Urinary bladder (tissue), 4 donors: ENCODE results near the gene OR14C36. TPM values are rescaled to one million over a fixed set of nuclear protein-coding genes. Genes with fewer than 3 reads are reported as not detected.

Experiments used
- DNase-seq: peaks from one replicate; pipeline ENCODE4 v3.0.0-alpha.2; 2015; ENCODE audit errors: extremely low spot score
- H3K27ac ChIP-seq: one replicate; pipeline ENCODE4 v1.5.1; 2013; ENCODE audit warnings: low read depth, mild to moderate bottlenecking, moderate library complexity
- H3K36me3 ChIP-seq: one replicate; pipeline ENCODE4 v1.6.1; 2013; ENCODE audit warnings: mild to moderate bottlenecking, moderate library complexity; ENCODE audit not compliant: insufficient read depth
- H3K4me1 ChIP-seq: one replicate; pipeline ENCODE4 v1.6.1; 2013; ENCODE audit warnings: mild to moderate bottlenecking, moderate library complexity; ENCODE audit not compliant: insufficient read depth
- H3K4me3 ChIP-seq: one replicate; pipeline ENCODE4 v1.5.1; 2013; ENCODE audit warnings: low read depth, low read length
- WGBS: extraction: QIAGEN DNeasy Blood & Tissue Kit; methylation state at CpG from one replicate; pipeline ENCODE4 v1.1.7; 2013; 5-methylcytosine and 5-hydroxymethylcytosine counted together
- polyA plus RNA-seq: library from polyadenylated mRNA; stranded (reverse); fragments of 200-250 nt; gene quantifications from one replicate; pipeline ENCODE4 v1.2.3, GENCODE V29; 2013
- total RNA-seq: library from RNA; depleted of rRNA; stranded (reverse); fragments of >200 nt; gene quantifications from one replicate; pipeline ENCODE4 v1.2.3, GENCODE V29; 2014
- donor health status: healthy with polysubstance abuse.
- donor health status: healthy.

OR14C36 gene
- total and polyA plus RNA-seq, 2 donors, result not detected

DNA sequence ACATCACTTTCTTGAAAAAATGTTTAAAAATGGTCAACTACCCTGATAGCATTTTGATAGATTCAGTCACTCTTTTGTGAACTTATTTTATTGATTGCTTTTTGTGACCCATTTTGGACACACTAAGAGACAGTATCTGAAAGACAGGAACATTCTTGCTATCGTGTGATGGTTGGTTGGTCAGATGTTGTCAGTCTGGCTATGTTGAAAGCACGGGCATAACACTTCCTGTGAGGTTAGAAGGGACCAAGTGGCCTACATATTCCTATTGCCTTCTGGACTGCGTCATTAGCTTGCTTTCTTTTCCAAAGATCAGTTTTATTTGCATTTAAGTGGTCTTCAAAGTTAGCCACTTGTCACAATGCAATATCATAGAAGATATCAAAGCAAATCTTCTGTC lies 28.3 kb downstream of the OR14C36 start:
- 55% methylated on average over 3 of the region's 3 CpGs for WGBS

DNA sequence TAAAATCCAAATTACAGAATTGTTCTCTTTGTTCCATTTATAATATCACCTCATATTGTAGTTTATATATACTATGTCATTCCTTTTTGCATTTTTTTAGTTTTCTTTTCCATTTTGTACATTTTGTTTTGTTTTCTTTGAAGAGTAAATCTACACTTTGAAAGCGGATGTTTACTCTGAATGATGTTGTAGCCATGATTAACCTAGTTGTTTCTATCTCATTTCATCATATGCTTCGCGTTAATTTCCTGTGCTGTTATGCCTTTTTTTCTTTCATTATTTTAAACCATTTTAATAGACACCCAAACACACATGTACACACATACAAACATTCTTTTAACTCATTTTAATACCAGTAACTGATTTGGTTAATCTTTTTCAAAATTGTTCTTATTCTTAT lies 32.3 kb downstream of the OR14C36 start:
- DNase-seq, result no peak
- Histone ChIP-seq H3K4me3 (no peak overlapping the region), H3K27ac (no peak overlapping the region), H3K36me3 (no peaks in the 10 kb centered on the region), H3K4me1 (no peaks in the 10 kb centered on the region)
- 83% methylated on average over 3 of the region's 3 CpGs for WGBS

More for the DNA sequence above, 28.3 kb downstream of the OR14C36 start:
- Histone ChIP-seq H3K36me3 (no peaks in the 10 kb centered on the region), H3K4me1 (no peaks in the 10 kb centered on the region), H3K27ac (no peak overlapping the region), H3K4me3 (no peak overlapping the region)
- DNase-seq, result no peak

DNA sequence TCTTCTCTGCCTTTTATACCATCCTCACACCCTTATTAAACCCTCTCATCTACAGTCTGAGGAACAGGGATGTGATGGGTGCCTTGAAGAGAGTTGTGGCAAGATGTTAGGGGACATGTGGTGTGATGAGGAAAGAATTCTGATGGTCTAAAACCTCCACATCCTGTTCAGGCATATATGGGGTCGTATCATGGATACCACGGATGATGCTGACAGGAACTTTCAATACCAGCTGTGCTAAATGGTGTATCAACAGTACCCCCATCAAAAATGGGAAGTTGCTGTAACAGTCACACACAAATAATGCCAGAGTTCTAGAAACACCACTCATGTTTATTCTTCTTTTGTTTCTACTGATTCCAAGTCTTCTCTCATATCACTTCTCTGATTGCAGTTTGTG lies 39.9 kb downstream of the OR14C36 start:
- Histone ChIP-seq H3K4me3 (no peak overlapping the region), H3K4me1 (no peaks in the 10 kb centered on the region), H3K36me3 (no peaks in the 10 kb centered on the region), H3K27ac (no peak overlapping the region)
- 57% methylated on average over 2 of the region's 2 CpGs for WGBS
- DNase-seq, result no peak

DNA sequence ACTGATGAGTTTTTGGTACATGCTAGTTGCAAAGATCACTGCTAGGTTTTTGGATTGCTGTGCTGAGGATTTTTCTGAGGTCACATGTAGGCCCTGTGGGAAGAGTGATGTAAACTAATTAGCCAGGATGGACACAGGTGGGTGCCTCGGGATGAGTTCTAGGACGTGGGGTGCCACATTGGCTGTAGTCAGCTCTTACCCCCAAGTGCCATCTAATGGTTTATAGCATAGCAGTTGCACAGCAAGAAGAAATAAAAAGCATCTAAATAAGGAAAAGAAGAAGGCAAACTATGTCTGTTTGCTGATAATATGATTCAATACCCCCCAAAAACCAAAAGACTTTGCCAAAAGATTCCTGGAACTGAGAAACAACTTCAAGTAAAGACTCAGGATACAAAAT lies 44.5 kb downstream of the OR14C36 start:
- Histone ChIP-seq H3K36me3 (no peaks in the 10 kb centered on the region), H3K4me3 (no peak overlapping the region), H3K4me1 (no peaks in the 10 kb centered on the region), H3K27ac (no peak overlapping the region)
- DNase-seq, result no peak
- WGBS, result 55% methylated on average over 2 of the region's 2 CpGs

Other genes starting within 250 kb of the OR14C36 start
- gene OR2M5, start 203.6 kb upstream of the OR14C36 start, total RNA-seq, result not detected
- not detected for gene OR2M5, start 203.6 kb upstream of the OR14C36 start, polyA plus RNA-seq
- not detected for gene OR2M2, start 174.0 kb upstream of the OR14C36 start, total RNA-seq
- gene OR2M2, start 174.0 kb upstream of the OR14C36 start, polyA plus RNA-seq, result not detected
- not detected for gene OR2M3, start 151.5 kb upstream of the OR14C36 start, total RNA-seq
- gene OR2M3, start 151.5 kb upstream of the OR14C36 start, polyA plus RNA-seq, result not detected
- gene OR2M4, start 117.4 kb upstream of the OR14C36 start, total RNA-seq, result not detected
- gene OR2M4, start 117.4 kb upstream of the OR14C36 start, polyA plus RNA-seq, result not detected
- not detected for gene OR2T33, start 70.8 kb upstream of the OR14C36 start, total RNA-seq
- gene OR2T33, start 70.8 kb upstream of the OR14C36 start, polyA plus RNA-seq, result not detected
- gene OR2T12, start 45.4 kb upstream of the OR14C36 start, total RNA-seq, result not detected
- not detected for gene OR2T12, start 45.4 kb upstream of the OR14C36 start, polyA plus RNA-seq
- gene OR2M7, start 24.2 kb upstream of the OR14C36 start, total RNA-seq, result not detected
- not detected for gene OR2M7, start 24.2 kb upstream of the OR14C36 start, polyA plus RNA-seq
- gene OR2T4, start 12.9 kb downstream of the OR14C36 start, total RNA-seq, result not detected
- gene OR2T4, start 12.9 kb downstream of the OR14C36 start, polyA plus RNA-seq, result not detected
- gene OR2T6, start 27.0 kb downstream of the OR14C36 start, total RNA-seq, result not detected
- not detected for gene OR2T6, start 27.0 kb downstream of the OR14C36 start, polyA plus RNA-seq
- not detected for gene OR2T1, start 54.3 kb downstream of the OR14C36 start, total RNA-seq
- not detected for gene OR2T1, start 54.3 kb downstream of the OR14C36 start, polyA plus RNA-seq
- not detected for gene OR2T2, start 96.9 kb downstream of the OR14C36 start, total RNA-seq
- not detected for gene OR2T2, start 96.9 kb downstream of the OR14C36 start, polyA plus RNA-seq
- not detected for gene OR2T3, start 124.6 kb downstream of the OR14C36 start, total RNA-seq
- not detected for gene OR2T3, start 124.6 kb downstream of the OR14C36 start, polyA plus RNA-seq
- not detected for gene OR2T5, start 139.8 kb downstream of the OR14C36 start, total RNA-seq
- gene OR2T5, start 139.8 kb downstream of the OR14C36 start, polyA plus RNA-seq, result not detected
- gene OR2G6, start 159.3 kb downstream of the OR14C36 start, total RNA-seq, result not detected
- not detected for gene OR2G6, start 159.3 kb downstream of the OR14C36 start, polyA plus RNA-seq
- not detected for gene OR2T29, start 214.0 kb downstream of the OR14C36 start, total RNA-seq
- not detected for gene OR2T29, start 214.0 kb downstream of the OR14C36 start, polyA plus RNA-seq
- not detected for gene OR2T34, start 226.0 kb downstream of the OR14C36 start, total RNA-seq
- not detected for gene OR2T34, start 226.0 kb downstream of the OR14C36 start, polyA plus RNA-seq
- not detected for gene OR2T10, start 248.9 kb downstream of the OR14C36 start, total RNA-seq
- gene OR2T10, start 248.9 kb downstream of the OR14C36 start, polyA plus RNA-seq, result not detected